ENCODE results near the gene CCNF.
A peak's percentile ranks its signal among the peaks of the same experiment; 100 is the strongest.

CCNF gene

DNA sequence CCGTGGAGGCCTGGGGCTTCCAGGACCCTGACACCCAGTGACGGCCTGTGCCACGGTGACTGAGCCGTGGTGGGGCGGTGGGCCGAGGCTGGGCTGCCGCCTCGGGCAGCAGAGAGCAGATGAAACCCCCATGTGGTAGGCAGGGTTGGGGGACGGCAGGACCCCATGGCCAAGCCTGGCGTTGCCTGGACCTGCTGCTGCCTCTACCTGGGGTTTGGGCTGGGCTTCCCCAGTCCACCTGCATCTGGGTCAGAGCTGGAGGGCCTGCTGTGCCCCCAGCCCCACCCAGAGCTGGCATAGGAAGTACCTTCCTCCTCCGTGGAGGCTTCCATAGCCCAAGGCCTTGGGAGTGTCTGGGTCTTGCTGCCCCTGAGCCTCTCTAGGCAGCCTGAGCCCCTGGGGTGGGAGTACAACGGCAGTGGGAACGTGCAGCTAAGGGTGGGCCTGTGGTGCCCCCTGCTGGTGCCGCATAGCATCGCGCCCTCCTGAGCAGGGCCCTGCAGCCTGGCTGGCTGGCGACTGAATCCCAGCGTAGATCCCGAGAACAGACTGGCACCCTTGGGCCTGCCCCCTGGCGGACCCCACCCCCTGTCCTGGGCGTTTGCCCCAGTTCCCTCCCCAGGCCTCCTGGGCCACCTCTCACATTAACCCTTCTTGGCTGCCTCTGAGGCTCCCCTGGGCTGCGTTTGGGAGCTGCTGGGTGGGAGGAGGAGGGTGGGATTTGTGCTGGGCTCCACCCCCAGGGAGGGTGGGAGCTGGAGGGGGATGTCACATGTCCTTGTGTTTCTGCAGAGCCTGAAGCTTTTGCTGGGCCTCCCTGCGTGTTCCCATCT, 71.9 kb downstream of the CCNF start:
- DNase-seq (ENCODE audit: low read depth, low spot score) = peak; percentile 60

GRCh38 chr16:2501946-2502895, 73.0 kb downstream of the CCNF start:
- DNase-seq (ENCODE audit: low read depth, low spot score) = no peak

- DNase-seq (ENCODE audit: low read depth, low spot score) = no peak
Observed at GRCh38 chr16:2505695-2506094, 76.4 kb downstream of the CCNF start.

DNA sequence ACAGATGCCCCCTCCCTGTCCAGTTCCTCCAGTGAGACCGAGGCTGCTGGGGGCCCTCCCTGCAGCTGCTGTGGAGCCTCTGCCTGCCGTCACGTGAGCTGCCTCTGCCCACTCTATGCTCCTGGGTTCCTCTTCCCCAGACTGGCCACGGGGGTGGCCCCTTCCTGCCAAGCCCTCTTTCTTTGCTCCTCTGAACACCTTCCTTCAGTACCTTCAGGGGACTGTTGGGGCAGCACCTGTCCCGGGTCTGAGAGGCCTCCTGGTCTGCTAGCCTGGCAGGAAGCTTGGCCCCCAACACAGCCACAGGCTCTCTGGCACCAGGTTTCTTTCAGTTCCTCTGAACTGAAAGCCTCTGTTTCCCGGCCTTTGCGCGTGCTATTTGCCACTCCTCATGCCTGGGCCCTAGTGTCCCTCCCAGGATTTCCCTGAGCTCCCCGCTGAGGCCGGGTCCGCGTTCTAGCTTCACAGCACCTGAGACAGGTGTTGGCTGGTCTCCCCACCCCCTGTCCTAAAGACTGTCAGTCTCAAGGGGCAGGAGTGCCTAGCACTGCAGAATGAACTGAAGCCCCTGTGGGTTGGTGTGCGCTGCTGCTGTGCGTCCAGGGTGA, 77.9 kb downstream of the CCNF start:
- DNase-seq (ENCODE audit: low read depth, low spot score) = no peak

GRCh38 chr16:2507665-2508064, 78.4 kb downstream of the CCNF start:
- DNase-seq (ENCODE audit: low read depth, low spot score) = no peak
